Neural crest cell (in vitro differentiated cells): ENCODE measurements around the gene MED12L. TPM values are rescaled to one million over a fixed set of nuclear protein-coding genes. Genes with fewer than 3 reads are reported as not detected.

Experiments used
- DNase-seq: peaks from one replicate; pipeline ENCODE4 v3.0.0; 2021; ENCODE audit warnings: low read depth, mixed read lengths, low spot score
- H3K27ac Mint-ChIP-seq: one replicate; pipeline ENCODE4 v1.8.0; 2021; ENCODE audit warnings: mild to moderate bottlenecking, mixed read lengths; ENCODE audit not compliant: unreplicated experiment
- H3K27me3 Mint-ChIP-seq: 2 replicates; pipeline ENCODE4 v1.8.0; 2021; ENCODE audit warnings: low read depth, mild to moderate bottlenecking, mixed read lengths
- H3K36me3 Mint-ChIP-seq: 2 replicates; pipeline ENCODE4 v1.8.0; 2021; ENCODE audit warnings: low read depth, mild to moderate bottlenecking, mixed read lengths
- H3K4me1 Mint-ChIP-seq: 2 replicates; pipeline ENCODE4 v1.8.0; 2021; ENCODE audit warnings: mixed read lengths
- H3K4me3 Mint-ChIP-seq: one replicate; pipeline ENCODE4 v1.8.0; 2021; ENCODE audit warnings: mild to moderate bottlenecking, mixed read lengths
- H3K9me3 Mint-ChIP-seq: 2 replicates; pipeline ENCODE4 v1.8.0; 2021; ENCODE audit warnings: mixed read lengths
- total RNA-seq: library from RNA; stranded (reverse); gene quantifications from 2 replicates; pipeline ENCODE4 v1.2.1, GENCODE V29; 2021
- TF ChIP-seq, protein P1 (sequence below): fragments of 200-600 bp; sonication (generic); conservative IDR thresholded peaks from 2 replicates; pipeline ENCODE4 v1.5.0; 2021; ENCODE audit warnings: antibody characterized with exemption, mild to moderate bottlenecking

MED12L gene
- total RNA-seq, 1 donor from 2014 or later, result 12.2 TPM

DNA sequence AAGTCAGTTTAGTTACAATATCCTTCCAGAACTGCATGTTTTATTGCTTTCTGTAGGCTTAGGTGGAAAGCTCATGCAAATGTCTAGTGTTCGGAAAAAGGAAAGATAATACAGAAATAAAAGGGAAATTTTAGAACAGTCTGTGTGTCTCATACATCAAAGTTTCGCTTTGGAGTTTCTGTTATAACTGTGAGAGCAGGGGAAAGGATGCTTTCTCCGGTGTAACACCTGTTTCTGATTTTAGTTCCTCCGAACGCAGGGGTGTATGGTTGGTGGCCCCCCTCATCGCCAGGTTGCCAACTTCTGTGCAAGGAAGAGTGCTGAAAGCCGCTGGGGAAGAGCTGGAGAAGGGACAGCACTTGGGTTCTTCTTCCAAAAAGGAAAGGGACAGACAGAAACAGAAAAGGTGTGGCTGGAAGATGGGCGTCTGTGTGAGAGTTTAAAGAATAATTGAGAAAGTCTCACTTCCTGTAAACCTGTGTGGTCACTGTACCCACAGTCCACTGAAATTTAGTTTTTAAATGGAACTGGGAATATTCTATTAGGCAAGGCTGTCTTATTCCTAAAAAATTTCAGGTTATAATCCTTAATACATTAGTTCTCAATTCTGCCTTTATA is 292.4 kb downstream of the MED12L start:
- no peak for DNase-seq
- no peaks in the 10 kb centered on the region for H3K27me3 Mint-ChIP-seq
- TF ChIP-seq, protein P1, sequence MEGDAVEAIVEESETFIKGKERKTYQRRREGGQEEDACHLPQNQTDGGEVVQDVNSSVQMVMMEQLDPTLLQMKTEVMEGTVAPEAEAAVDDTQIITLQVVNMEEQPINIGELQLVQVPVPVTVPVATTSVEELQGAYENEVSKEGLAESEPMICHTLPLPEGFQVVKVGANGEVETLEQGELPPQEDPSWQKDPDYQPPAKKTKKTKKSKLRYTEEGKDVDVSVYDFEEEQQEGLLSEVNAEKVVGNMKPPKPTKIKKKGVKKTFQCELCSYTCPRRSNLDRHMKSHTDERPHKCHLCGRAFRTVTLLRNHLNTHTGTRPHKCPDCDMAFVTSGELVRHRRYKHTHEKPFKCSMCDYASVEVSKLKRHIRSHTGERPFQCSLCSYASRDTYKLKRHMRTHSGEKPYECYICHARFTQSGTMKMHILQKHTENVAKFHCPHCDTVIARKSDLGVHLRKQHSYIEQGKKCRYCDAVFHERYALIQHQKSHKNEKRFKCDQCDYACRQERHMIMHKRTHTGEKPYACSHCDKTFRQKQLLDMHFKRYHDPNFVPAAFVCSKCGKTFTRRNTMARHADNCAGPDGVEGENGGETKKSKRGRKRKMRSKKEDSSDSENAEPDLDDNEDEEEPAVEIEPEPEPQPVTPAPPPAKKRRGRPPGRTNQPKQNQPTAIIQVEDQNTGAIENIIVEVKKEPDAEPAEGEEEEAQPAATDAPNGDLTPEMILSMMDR, result no peak
- no peak overlapping the region for H3K27ac Mint-ChIP-seq
- no peaks in the 10 kb centered on the region for H3K4me1 Mint-ChIP-seq
- H3K36me3 Mint-ChIP-seq, result no peaks in the 10 kb centered on the region
- H3K9me3 Mint-ChIP-seq, result no peaks in the 10 kb centered on the region
- H3K4me3 Mint-ChIP-seq, result no peak overlapping the region

DNA sequence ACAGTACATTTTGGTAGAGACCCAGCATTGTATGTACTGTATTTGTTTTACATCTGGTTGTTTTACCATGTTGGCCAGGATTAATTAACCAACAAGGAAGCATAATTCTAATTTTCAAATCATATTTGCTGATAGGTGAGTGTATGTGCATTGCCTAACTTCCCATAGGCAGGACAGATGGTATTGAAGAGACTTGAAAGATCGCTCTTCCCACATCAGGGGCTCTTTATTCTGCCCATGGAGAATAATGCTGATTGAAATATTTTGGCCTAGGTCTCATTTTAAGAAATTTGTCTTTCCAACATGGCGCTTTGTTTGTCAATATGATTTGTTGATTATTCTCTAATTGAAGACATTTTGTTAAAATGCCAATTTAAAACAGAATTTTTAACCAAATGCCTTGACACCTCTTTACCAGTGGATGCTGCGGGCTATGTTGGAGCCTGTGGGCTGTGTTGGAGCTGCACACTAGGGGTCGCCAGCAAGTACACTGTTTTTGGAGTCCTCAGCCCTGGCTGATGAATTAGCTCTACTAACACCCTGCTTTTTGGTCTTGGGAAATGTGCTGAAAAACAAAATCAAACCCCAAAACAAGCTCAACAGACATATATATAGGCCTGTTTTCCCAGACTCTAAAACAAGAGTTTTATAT is 293.7 kb downstream of the MED12L start:
- no peak overlapping the region for H3K4me3 Mint-ChIP-seq
- TF ChIP-seq, protein P1, result peak; percentile 74
- H3K4me1 Mint-ChIP-seq, result peaks cover 6% of the 10 kb centered on the region
- peak; percentile 55 for DNase-seq
- no peaks in the 10 kb centered on the region for H3K9me3 Mint-ChIP-seq
- H3K27ac Mint-ChIP-seq, result no peak overlapping the region
- no peaks in the 10 kb centered on the region for H3K36me3 Mint-ChIP-seq
- H3K27me3 Mint-ChIP-seq, result no peaks in the 10 kb centered on the region

DNA sequence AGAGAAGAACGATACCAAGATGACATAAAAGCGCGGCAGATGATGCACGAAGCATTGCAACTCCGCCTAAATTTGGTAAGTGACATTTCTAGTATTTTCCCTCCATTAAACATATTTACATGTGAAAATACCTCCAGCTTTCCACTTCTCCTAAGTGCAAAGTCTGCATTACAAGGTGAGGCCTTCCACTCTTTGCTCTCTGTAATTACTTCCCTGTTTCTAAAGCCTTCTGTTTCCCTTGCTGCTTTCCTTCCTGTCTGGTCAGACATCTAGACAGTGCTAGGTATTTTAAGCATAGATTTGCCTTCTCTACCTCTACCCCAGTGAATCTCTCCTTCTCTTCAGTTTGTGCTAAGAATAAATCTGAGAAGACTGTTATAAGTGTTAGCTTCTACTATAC is 297.2 kb downstream of the MED12L start:
- peaks cover 16% of the 10 kb centered on the region for H3K4me1 Mint-ChIP-seq
- H3K36me3 Mint-ChIP-seq, result peaks cover 2% of the 10 kb centered on the region
- no peak for DNase-seq
- no peak overlapping the region for H3K4me3 Mint-ChIP-seq
- TF ChIP-seq, protein P1, result no peak
- H3K27ac Mint-ChIP-seq, result no peak overlapping the region
- H3K27me3 Mint-ChIP-seq, result no peaks in the 10 kb centered on the region
- H3K9me3 Mint-ChIP-seq, result no peaks in the 10 kb centered on the region

- no peak for DNase-seq
- Mint-ChIP-seq H3K4me3 (no peak overlapping the region), H3K36me3 (peaks cover 5% of the 10 kb centered on the region), H3K9me3 (no peaks in the 10 kb centered on the region), H3K27me3 (no peaks in the 10 kb centered on the region), H3K4me1 (peaks cover 16% of the 10 kb centered on the region), H3K27ac (no peak overlapping the region)
- TF ChIP-seq, protein P1, result no peak
Observed at GRCh38 chr3:151383111-151383510, 297.6 kb downstream of the MED12L start.

DNA sequence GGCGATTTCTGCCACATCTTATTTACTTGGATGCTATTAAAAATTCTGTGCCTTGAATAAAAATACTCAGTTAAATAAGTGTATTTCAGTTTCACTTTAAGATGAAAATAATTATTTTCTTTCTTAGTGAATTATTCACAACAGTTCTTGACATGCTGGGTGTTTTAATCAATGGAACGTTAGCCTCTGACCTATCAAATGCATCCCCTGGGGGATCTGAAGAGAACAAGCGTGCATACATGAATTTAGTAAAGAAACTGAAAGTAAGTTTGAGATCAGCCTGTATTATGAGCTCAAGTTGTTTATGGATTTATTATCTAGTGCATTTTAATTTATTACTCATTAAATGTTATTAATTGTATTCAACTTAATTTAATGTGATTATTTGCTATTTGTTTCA is 298.5 kb downstream of the MED12L start:
- Mint-ChIP-seq H3K27ac (no peak overlapping the region), H3K4me1 (peaks cover 16% of the 10 kb centered on the region), H3K9me3 (no peaks in the 10 kb centered on the region), H3K27me3 (no peaks in the 10 kb centered on the region), H3K36me3 (peaks cover 5% of the 10 kb centered on the region), H3K4me3 (no peak overlapping the region)
- DNase-seq, result no peak
- TF ChIP-seq, protein P1, result no peak
